AG08396 (cell line): Measurements from ENCODE around the gene HSPA1A.

Source experiments
- DNase-seq: peaks from one replicate; pipeline ENCODE4 v3.0.0; 2012; ENCODE audit warnings: low spot score, mixed read lengths

Gene HSPA1A

GRCh38 chr6:31865205-31866118, 50.1 kb downstream of the HSPA1A start:
- DNase-seq = no peak
